Activated CD8-positive, alpha-beta T cell treated with anti-CD3 and anti-CD28 coated beads, Interleukin-2, amount 10 ng/mL, durations not matched to agents 7 days and 5 days (primary cell): ENCODE results near the gene BRINP3. TPM values are rescaled to one million over a fixed set of nuclear protein-coding genes. Genes with fewer than 3 reads are reported as not detected.

Source experiments
- ATAC-seq: fragments of 150-1000 bp; cut with Tn5 transposase; one replicate; pipeline ENCODE4 v1.10.0; 2021; ENCODE audit warnings: moderate library complexity
- CTCF ChIA-PET: fragments of 350-600 bp; sonication (Branson Sonifier 250); formaldehyde crosslinking; loops from one replicate; lab custom pipeline; 2021; ENCODE audit warnings: antibody characterized with exemption; lab: Charles Lee
- POLR2A ChIA-PET: fragments of 350-600 bp; sonication (Branson Sonifier 250); formaldehyde crosslinking; loops from one replicate; lab custom pipeline; 2021; ENCODE audit warnings: antibody characterized with exemption; lab: Charles Lee
- DNase-seq: peaks from one replicate; pipeline ENCODE4 v3.0.0-alpha.2; 2020
- H3K27ac Mint-ChIP-seq: one replicate; pipeline ENCODE4 v1.8.0; 2021; ENCODE audit warnings: mild to moderate bottlenecking, mixed read lengths
- H3K27me3 Mint-ChIP-seq: one replicate; pipeline ENCODE4 v1.8.0; 2021; ENCODE audit warnings: low read depth, mixed read lengths
- H3K36me3 Mint-ChIP-seq: one replicate; pipeline ENCODE4 v1.8.0; 2021; ENCODE audit warnings: low read depth, mixed read lengths
- H3K4me1 Mint-ChIP-seq: one replicate; pipeline ENCODE4 v1.8.0; 2021; ENCODE audit warnings: low read depth, mixed read lengths
- H3K4me3 Mint-ChIP-seq: one replicate; pipeline ENCODE4 v1.8.0; 2021; ENCODE audit warnings: mild to moderate bottlenecking, mixed read lengths
- H3K9me3 Mint-ChIP-seq: one replicate; pipeline ENCODE4 v1.8.0; 2022; ENCODE audit warnings: mixed read lengths; ENCODE audit not compliant: insufficient read depth
- total RNA-seq, 2 experiments: library from RNA; stranded (reverse); gene quantifications; one replicate each; pipeline ENCODE4 v1.2.3, GENCODE V29; 2021

BRINP3 gene
- total RNA-seq, 2 experiments from 2014 or later: not detected

DNA sequence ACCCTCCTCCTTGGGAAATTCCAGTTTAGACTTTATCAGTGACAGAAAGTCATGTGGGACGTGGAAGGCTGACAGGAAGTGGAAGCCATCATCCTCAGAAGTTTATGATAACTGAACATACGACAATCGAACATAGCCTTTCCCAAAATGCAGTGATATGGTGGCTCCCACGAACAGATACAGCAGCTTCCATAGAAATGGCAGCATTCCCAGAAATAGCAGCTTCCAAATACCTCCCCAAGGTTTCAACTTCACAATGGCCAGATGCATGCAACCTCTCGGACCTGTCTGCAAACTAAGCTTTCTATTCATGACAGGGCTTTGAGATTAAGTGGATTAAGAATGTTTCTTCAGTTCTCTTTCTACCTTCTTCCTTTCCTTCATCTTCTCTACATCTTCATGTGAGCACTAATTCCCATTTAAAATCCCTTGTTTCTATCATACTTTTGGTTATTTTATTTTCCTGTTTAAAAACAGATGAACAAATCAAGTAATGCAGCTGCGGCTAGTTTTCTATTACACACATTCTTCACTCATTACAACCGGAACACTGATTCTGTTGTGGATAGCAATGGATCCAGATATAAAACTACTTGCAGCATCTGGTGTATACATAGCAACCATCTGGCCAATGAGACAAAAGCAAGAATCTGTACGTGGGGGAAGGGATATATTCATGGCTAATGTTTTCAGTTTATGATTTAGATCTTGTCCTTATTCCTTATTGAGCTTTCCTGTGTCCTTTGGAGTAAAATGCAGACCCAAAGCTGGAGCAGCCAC, 304.8 kb downstream of the BRINP3 start:
- Mint-ChIP-seq H3K4me3 (no peak overlapping the region), H3K27me3 (no peaks in the 10 kb centered on the region), H3K36me3 (no peaks in the 10 kb centered on the region), H3K4me1 (no peaks in the 10 kb centered on the region), H3K9me3 (no peaks in the 10 kb centered on the region), H3K27ac (no peak overlapping the region)
- ChIA-PET POLR2A (no interaction called here), CTCF (no interaction called here)
- no peak for ATAC-seq
- DNase-seq: no peak

DNA sequence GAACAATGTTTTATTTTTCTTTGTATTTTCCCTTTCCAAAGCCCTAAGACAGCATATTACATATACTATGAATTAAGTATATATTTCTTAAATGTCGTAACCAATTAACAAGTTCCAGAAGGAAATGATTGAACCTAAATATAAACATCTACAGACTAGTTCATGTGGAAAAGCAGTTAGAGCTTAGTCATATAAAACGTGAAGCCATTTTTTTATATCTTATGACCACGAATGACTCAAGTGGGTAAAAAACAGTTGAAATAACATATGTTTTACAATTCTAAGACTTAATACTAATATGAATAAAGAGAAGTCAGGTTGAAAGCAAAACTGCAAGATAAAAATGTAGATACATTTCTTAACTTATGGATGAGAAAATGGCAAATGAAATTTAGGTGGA, 307.3 kb downstream of the BRINP3 start:
- Mint-ChIP-seq H3K9me3 (peaks cover 3% of the 10 kb centered on the region), H3K27ac (no peak overlapping the region), H3K4me1 (no peaks in the 10 kb centered on the region), H3K36me3 (no peaks in the 10 kb centered on the region), H3K4me3 (no peak overlapping the region), H3K27me3 (no peaks in the 10 kb centered on the region)
- no peak for ATAC-seq
- DNase-seq: no peak
- ChIA-PET CTCF (no interaction called here), POLR2A (no interaction called here)

DNA sequence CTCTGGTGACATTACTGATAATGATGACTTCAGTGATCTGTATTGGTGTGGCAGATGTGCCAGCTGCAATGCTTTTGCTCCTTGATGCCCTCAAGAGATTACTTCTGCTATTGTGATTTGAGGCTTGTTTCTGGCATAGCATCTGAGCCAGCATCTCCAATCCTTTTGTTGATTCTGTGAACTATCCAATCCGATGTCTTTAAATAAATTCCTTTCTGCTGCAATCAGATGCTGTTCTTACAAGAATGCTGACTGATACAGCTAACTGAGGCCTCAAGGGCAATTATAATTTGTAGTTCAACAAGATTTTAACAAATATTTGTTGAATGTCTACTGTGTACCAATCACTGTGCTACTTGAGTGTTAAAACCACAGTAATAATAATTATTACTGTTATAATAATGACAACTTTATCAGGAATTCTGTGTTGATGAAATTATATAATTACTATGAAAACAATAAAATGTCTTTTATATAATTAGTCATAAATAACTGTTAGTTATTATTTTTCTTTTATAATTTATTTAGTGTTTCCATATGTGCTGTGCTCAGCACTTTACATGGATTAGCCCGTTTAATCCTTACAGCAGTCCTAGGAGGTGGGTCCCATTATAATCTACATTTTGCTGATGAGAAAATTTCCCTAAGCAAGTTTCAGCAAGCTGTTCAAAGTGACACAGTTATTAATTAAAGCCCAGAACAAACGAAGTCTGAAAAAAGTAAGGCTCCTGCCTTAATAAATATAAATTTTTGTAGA, 308.2 kb downstream of the BRINP3 start:
- H3K9me3 Mint-ChIP-seq: peaks cover 3% of the 10 kb centered on the region
- CTCF ChIA-PET: no interaction called here
- H3K4me1 Mint-ChIP-seq: no peaks in the 10 kb centered on the region
- H3K4me3 Mint-ChIP-seq: no peak overlapping the region
- H3K27me3 Mint-ChIP-seq: no peaks in the 10 kb centered on the region
- H3K27ac Mint-ChIP-seq: no peak overlapping the region
- H3K36me3 Mint-ChIP-seq: no peaks in the 10 kb centered on the region
- no peak for ATAC-seq
- no peak for DNase-seq
- POLR2A ChIA-PET: no interaction called here

DNA sequence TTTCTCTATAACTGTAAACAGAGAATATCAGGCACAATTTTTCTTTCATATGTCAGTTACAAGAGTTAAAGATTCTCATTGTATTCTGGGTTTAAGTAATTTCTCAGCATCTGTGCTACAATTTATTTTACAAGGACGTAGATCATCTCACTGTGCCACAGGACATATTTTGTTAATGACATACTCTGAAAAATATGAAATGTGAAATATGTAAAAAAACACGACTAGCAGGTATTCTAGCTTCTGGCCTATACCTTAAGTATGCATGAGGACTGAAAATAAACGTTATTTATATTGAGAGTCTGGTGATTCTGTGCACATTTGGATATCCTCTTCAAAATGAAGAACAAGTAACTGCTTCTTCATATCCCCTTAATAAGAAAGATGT, 308.8 kb downstream of the BRINP3 start:
- Mint-ChIP-seq H3K27me3 (no peaks in the 10 kb centered on the region), H3K9me3 (peaks cover 3% of the 10 kb centered on the region), H3K4me3 (no peak overlapping the region), H3K27ac (no peak overlapping the region), H3K4me1 (no peaks in the 10 kb centered on the region), H3K36me3 (no peaks in the 10 kb centered on the region)
- POLR2A ChIA-PET: no interaction called here
- no peak for DNase-seq
- CTCF ChIA-PET: no interaction called here
- ATAC-seq: no peak

DNA sequence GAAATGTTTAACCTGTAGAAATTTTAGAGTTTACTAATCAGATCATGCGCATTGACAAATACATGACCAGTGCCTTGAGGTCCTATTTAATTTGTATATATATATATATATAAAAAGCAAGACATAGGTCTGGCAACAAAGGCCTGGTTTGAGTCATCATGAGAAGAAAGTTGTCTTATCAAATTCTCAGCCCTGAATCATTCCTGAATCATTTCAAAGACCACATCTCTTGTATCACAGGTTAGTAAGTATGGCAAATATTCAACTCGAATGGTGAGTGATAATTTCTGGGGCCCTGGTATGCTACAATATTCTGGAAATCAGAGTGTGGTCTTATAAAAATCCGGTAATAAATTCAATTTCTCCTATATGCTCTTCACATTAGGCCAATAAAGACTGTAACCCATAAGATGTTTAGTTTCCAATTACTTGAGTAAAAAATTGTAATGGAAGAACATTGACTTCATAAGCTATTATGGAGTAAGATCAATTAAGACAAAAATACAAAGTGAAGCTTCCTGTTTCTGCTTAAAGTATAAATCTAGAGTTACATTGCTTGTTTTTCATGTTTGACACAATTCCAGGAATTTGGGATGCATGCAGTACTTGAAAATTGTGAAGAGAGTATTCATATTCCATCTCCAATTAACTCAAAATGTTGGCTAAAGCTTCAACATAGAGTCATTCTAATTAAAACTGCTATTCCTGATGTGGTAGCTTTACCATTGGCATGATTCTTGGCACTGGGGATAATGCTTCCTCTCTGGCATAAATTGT, 309.4 kb downstream of the BRINP3 start:
- Mint-ChIP-seq H3K4me3 (no peak overlapping the region), H3K27ac (no peak overlapping the region), H3K27me3 (no peaks in the 10 kb centered on the region), H3K36me3 (no peaks in the 10 kb centered on the region), H3K4me1 (no peaks in the 10 kb centered on the region), H3K9me3 (peaks cover 3% of the 10 kb centered on the region)
- ATAC-seq (no peak), DNase-seq (no peak)
- POLR2A ChIA-PET: no interaction called here
- CTCF ChIA-PET: no interaction called here

DNA sequence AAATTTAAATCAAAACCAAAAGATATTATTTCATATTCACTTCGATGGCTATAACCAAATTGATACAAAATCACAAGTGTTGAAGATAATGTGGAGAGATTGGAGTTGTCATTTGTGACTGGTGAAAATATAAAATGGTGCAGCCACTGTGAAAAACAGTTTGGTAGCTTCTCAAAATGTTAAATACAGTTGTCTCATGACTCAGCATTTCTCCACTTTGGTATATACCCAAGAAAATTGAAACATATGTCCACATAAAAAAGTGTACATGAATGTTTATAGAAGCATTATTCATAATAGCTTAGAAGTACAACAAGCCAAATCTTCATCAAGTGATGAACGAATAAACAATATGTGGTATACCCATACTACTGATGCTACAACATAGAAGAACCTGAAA, 318.5 kb downstream of the BRINP3 start:
- H3K27ac Mint-ChIP-seq: no peak overlapping the region

DNA sequence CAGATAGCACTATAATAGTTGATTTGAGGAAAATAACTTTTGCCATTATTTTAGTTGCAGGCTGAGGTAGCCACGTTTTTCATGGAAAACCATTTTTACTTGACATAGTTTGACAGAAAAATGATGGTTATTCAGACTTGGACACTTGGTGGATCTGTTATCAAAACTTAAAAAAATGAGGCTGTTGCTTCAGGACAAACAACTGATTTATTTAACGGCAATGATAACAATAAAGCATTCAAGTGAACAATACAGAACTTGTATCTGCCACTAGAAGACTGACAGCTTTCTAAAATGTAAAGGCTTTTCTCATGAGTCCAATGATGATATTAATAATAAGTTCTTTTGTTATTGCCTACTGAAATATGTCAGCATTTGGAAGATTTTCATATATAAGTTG, 322.9 kb downstream of the BRINP3 start:
- Mint-ChIP-seq H3K4me3 (no peak overlapping the region), H3K9me3 (peaks cover 6% of the 10 kb centered on the region), H3K36me3 (no peaks in the 10 kb centered on the region), H3K4me1 (no peaks in the 10 kb centered on the region), H3K27me3 (no peaks in the 10 kb centered on the region), H3K27ac (no peak overlapping the region)
- DNase-seq (no peak), ATAC-seq (no peak)
- CTCF ChIA-PET: no interaction called here
- POLR2A ChIA-PET: no interaction called here

More for the DNA sequence above, 318.5 kb downstream of the BRINP3 start:
- no peaks in the 10 kb centered on the region for H3K4me1 Mint-ChIP-seq
- CTCF ChIA-PET: no interaction called here
- H3K27me3 Mint-ChIP-seq: no peaks in the 10 kb centered on the region
- no peak overlapping the region for H3K4me3 Mint-ChIP-seq
- ATAC-seq: no peak
- H3K9me3 Mint-ChIP-seq: peaks cover 6% of the 10 kb centered on the region
- H3K36me3 Mint-ChIP-seq: no peaks in the 10 kb centered on the region
- POLR2A ChIA-PET: no interaction called here
- no peak for DNase-seq

DNA sequence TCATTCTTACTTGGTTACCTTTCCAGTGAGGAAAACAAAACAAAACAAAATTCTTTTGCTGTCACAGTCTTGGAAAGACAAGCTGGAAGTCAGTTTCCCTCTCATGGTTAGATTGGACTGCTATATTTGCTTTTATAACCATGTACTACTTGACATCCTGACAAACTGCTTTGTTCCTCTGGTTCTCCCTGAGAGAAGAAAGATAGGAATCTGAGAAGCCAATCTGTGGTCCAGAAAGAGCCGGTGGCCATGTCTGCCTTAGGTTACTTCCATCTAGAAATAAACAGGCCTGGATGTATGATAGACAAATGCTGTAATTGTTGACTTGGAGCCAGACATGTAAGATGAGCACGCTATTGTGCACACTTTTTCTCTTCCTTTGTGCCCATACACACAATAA, 330.0 kb downstream of the BRINP3 start:
- Mint-ChIP-seq H3K36me3 (no peaks in the 10 kb centered on the region), H3K27ac (no peak overlapping the region), H3K27me3 (no peaks in the 10 kb centered on the region), H3K9me3 (no peaks in the 10 kb centered on the region), H3K4me3 (no peak overlapping the region), H3K4me1 (no peaks in the 10 kb centered on the region)
- POLR2A ChIA-PET: no interaction called here
- no peak for ATAC-seq
- DNase-seq: no peak
- CTCF ChIA-PET: no interaction called here

DNA sequence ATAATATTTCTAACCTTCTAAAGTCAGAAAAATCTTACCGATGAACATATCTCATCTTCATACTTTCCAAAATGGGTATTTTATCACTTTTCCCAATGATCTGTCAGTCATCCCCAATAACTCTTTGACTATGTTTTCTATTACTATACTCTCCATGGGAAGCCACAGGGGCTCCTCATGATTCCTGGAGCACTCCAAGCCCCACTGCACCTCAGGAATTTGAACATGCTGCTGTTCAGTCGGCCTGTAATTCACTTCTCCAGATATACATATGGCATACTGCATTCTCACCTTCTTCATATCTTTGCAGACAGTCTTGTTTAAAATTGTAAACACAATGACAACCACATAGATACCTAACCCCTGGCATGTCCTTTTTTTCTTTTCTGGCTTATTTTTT, 333.0 kb downstream of the BRINP3 start:
- ChIA-PET CTCF (no interaction called here), POLR2A (no interaction called here)
- ATAC-seq: no peak
- no peak overlapping the region for H3K27ac Mint-ChIP-seq
- no peaks in the 10 kb centered on the region for H3K4me1 Mint-ChIP-seq
- H3K27me3 Mint-ChIP-seq: no peaks in the 10 kb centered on the region
- H3K9me3 Mint-ChIP-seq: no peaks in the 10 kb centered on the region
- H3K36me3 Mint-ChIP-seq: no peaks in the 10 kb centered on the region
- DNase-seq: no peak
- H3K4me3 Mint-ChIP-seq: no peak overlapping the region

- DNase-seq: no peak
- Mint-ChIP-seq H3K4me3 (no peak overlapping the region), H3K9me3 (no peaks in the 10 kb centered on the region), H3K27ac (no peak overlapping the region), H3K4me1 (no peaks in the 10 kb centered on the region), H3K27me3 (no peaks in the 10 kb centered on the region), H3K36me3 (no peaks in the 10 kb centered on the region)
- POLR2A ChIA-PET: no interaction called here
- CTCF ChIA-PET: no interaction called here
- no peak for ATAC-seq
Measured at GRCh38 chr1:190140644-190141043, 337.0 kb downstream of the BRINP3 start.

- DNase-seq: no peak
- Mint-ChIP-seq H3K4me3 (no peak overlapping the region), H3K9me3 (no peaks in the 10 kb centered on the region), H3K4me1 (no peaks in the 10 kb centered on the region), H3K36me3 (no peaks in the 10 kb centered on the region), H3K27me3 (no peaks in the 10 kb centered on the region), H3K27ac (no peak overlapping the region)
- no peak for ATAC-seq
- POLR2A ChIA-PET: no interaction called here
- CTCF ChIA-PET: no interaction called here
Measured at GRCh38 chr1:190138702-190139101, 339.0 kb downstream of the BRINP3 start.

DNA sequence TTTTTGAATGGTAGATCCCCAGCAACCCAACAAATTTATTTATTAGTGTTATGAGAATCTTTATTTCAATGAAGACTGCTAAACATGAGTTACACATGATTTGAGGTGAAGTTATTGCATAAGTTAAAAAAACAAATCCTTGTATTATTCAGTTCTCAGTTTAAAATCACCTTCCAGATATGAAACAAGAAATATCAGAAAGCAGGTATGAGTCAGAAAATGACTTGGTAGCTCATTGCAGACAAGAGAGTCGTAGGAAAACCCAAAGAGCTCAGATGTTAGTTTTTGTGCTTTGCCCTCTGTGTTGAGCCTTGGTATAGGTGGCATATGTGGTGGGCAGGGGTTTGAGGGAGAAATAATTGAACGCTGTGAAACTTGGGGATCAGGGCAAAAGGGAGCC, 339.4 kb downstream of the BRINP3 start:
- Mint-ChIP-seq H3K36me3 (no peaks in the 10 kb centered on the region), H3K27ac (no peak overlapping the region), H3K9me3 (no peaks in the 10 kb centered on the region), H3K27me3 (no peaks in the 10 kb centered on the region), H3K4me3 (no peak overlapping the region), H3K4me1 (no peaks in the 10 kb centered on the region)
- POLR2A ChIA-PET: no interaction called here
- no peak for DNase-seq
- ATAC-seq: no peak
- CTCF ChIA-PET: no interaction called here
